Measurements from ENCODE around the gene CAV1. TPM values are rescaled to one million over a fixed set of nuclear protein-coding genes. Genes with fewer than 3 reads are reported as not detected.

Gene CAV1
- total RNA-seq, 1 experiment from 2014 or later: 20.2 TPM

- Mint-ChIP-seq H3K4me1 (peaks cover 12 to 14% of the 10 kb centered on the region in 2 experiments), H3K27ac (peak overlapping the region in 1 of 3 experiments; percentile 18; a peak in 1 of 7 replicates), H3K36me3 (ENCODE audit: insufficient read depth in 1 of 3, low read depth in 3 of 3) (no peaks in the 10 kb centered on the region), H3K4me3 (peak overlapping the region; percentile 77 to 87), H3K27me3 (ENCODE audit: low read depth) (peaks cover 33% of the 10 kb centered on the region), H3K9me3 (no peaks in the 10 kb centered on the region)
- Histone ChIP-seq H2BK5ac (ENCODE audit: insufficient read length, low read length) (no peak overlapping the region), H4K91ac (ENCODE audit: insufficient read length, low read depth, low read length) (no peak overlapping the region), H3K9ac (ENCODE audit: extremely low read depth, insufficient read length, low read length) (no peak overlapping the region), H4K8ac (replicated peaks; ENCODE audit: insufficient read length, low read depth, low read length) (no peak overlapping the region), H3T11ph (ENCODE audit: low read length) (no peak overlapping the region), H3K14ac (ENCODE audit: insufficient read depth, low read length) (no peak overlapping the region), H3K23ac (ENCODE audit: insufficient read length, low read depth, low read length) (no peak overlapping the region), H2AFZ (ENCODE audit: low read length) (no peak overlapping the region), H3K27me3 (ENCODE audit: insufficient read depth, low read length) (no peaks in the 10 kb centered on the region; the same call in 1 of the 2 replicates), H2BK120ac (ENCODE audit: low read depth, low read length, poor library complexity, severe bottlenecking) (no peak overlapping the region), H3K56ac (ENCODE audit: insufficient read length, low read depth, low read length) (no peak overlapping the region), H3K79me2 (ENCODE audit: insufficient read depth, low read length) (no peaks in the 10 kb centered on the region), H2AK5ac (ENCODE audit: insufficient read length, low read length) (no peak overlapping the region), H4K20me1 (ENCODE audit: control insufficient read depth, insufficient read depth, insufficient read length) (no peaks in the 10 kb centered on the region), H3K9me3 (ENCODE audit: control insufficient read depth, low read depth, low read length) (no peaks in the 10 kb centered on the region), H2BK15ac (ENCODE audit: low read depth, low read length) (no peak overlapping the region), H3K4ac (ENCODE audit: low read depth, low read length) (no peak overlapping the region), H2BK20ac (ENCODE audit: low read depth, low read length, poor library complexity, severe bottlenecking) (no peak overlapping the region), H3K23me2 (ENCODE audit: insufficient read length, low read depth, low read length, poor library complexity, severe bottlenecking) (peaks cover 10% of the 10 kb centered on the region), H3K27ac (ENCODE audit: insufficient read length, low read depth, low read length) (no peak overlapping the region), H2BK12ac (ENCODE audit: insufficient read length, low read depth, low read length) (no peak overlapping the region), H3K4me1 (ENCODE audit: insufficient read depth, low read length) (no peaks in the 10 kb centered on the region), H3K18ac (ENCODE audit: insufficient read length, low read depth, low read length) (no peak overlapping the region), H3K79me1 (ENCODE audit: insufficient read depth, low read depth, low read length, poor library complexity, severe bottlenecking) (no peaks in the 10 kb centered on the region), H4K5ac (ENCODE audit: insufficient read length, low read depth, low read length) (no peak overlapping the region), H3K4me2 (ENCODE audit: insufficient read depth, insufficient read length, low read length) (peak overlapping the region; percentile 93)
- TF ChIP-seq CTCF (conservative IDR thresholded peaks at IDR 0.05): no peak
- DNase-seq: peak; percentile 54
- no CpG with 5 or more reads among the region's 36 CpGs for WGBS (ENCODE audit: extremely low coverage, insufficient read length, low lambda C conversion rate)
These were observed 24.6 kb upstream of the CAV1 start for GRCh38 chr7:116500078-116500853.

All from H9 (cell line).